Effector memory CD8-positive, alpha-beta T cell (primary cell): Measurements from ENCODE around the gene CTSZ.
A peak's percentile ranks its signal among the peaks of the same experiment; 100 is the strongest.

Experiments
- ATAC-seq: fragments of 150-1000 bp; cut with Tn5 transposase; replicated peaks from 2 replicates; pipeline ENCODE4 v1.10.0; 2021; ENCODE audit warnings: mild to moderate bottlenecking, moderate library complexity
- DNase-seq, 3 experiments: peaks; one replicate each; pipeline ENCODE4 v3.0.0; 2021
- H3K27ac Mint-ChIP-seq, 2 donors: one replicate each; pipeline ENCODE4 v1.8.0; 2022; ENCODE audit warnings: mild to moderate bottlenecking in 2 of 2, mixed read lengths in 2 of 2, moderate library complexity in 2 of 2
- H3K27me3 Mint-ChIP-seq, 2 donors: one replicate each; pipeline ENCODE4 v1.8.0; 2022; ENCODE audit warnings: mixed read lengths in 2 of 2
- H3K36me3 Mint-ChIP-seq: one replicate; pipeline ENCODE4 v1.8.0; 2022; ENCODE audit warnings: mild to moderate bottlenecking, moderate library complexity, mixed read lengths; ENCODE audit not compliant: insufficient read depth
- H3K4me1 Mint-ChIP-seq, 2 donors: one replicate each; pipeline ENCODE4 v1.8.0; 2022; ENCODE audit warnings: low read depth in 2 of 2, mixed read lengths in 2 of 2
- H3K4me3 Mint-ChIP-seq, 2 donors: one replicate each; pipeline ENCODE4 v1.8.0; 2022; ENCODE audit warnings: mild to moderate bottlenecking in 2 of 2, mixed read lengths in 2 of 2, moderate library complexity in 2 of 2
- H3K9me3 Mint-ChIP-seq, 2 donors: one replicate each; pipeline ENCODE4 v1.8.0; 2022; ENCODE audit warnings: mixed read lengths in 2 of 2

Gene CTSZ

GRCh38 chr20:58994390-58995159, 12.5 kb downstream of the CTSZ start:
- Mint-ChIP-seq H3K4me1 (no peaks in the 10 kb centered on the region), H3K36me3 (peaks cover 87% of the 10 kb centered on the region), H3K9me3 (no peaks in the 10 kb centered on the region), H3K27me3 (no peaks in the 10 kb centered on the region), H3K4me3 (no peak overlapping the region), H3K27ac (no peak overlapping the region)
- no peak for DNase-seq
- no peak for ATAC-seq

- no peak for DNase-seq
- Mint-ChIP-seq H3K4me1 (no peaks in the 10 kb centered on the region), H3K27ac (no peak overlapping the region), H3K36me3 (peaks cover 93% of the 10 kb centered on the region), H3K4me3 (no peak overlapping the region), H3K9me3 (no peaks in the 10 kb centered on the region), H3K27me3 (no peaks in the 10 kb centered on the region)
- no peak for ATAC-seq
Measured at GRCh38 chr20:58993332-58994248, 13.5 kb downstream of the CTSZ start.

- Mint-ChIP-seq H3K4me1 (peaks cover under 1 to 2% of the 10 kb centered on the region in 2 donors), H3K4me3 (no peak overlapping the region), H3K27ac (no peak overlapping the region), H3K9me3 (no peaks in the 10 kb centered on the region), H3K27me3 (no peaks in the 10 kb centered on the region), H3K36me3 (peaks cover 96% of the 10 kb centered on the region)
- DNase-seq (no peak), ATAC-seq (no peak)
Measured at GRCh38 chr20:58992911-58993310, 14.1 kb downstream of the CTSZ start.

- Mint-ChIP-seq H3K36me3 (peaks cover 95% of the 10 kb centered on the region), H3K4me3 (no peak overlapping the region)
Measured at GRCh38 chr20:58991715-58992114, 15.3 kb downstream of the CTSZ start.

GRCh38 chr20:58990651-58991445, 16.2 kb downstream of the CTSZ start:
- H3K27me3 Mint-ChIP-seq: no peaks in the 10 kb centered on the region
- ATAC-seq (no peak), DNase-seq (no peak)
- peaks cover 96% of the 10 kb centered on the region for H3K36me3 Mint-ChIP-seq
- peaks cover 3 to 12% of the 10 kb centered on the region in 2 donors for H3K4me1 Mint-ChIP-seq
- no peaks in the 10 kb centered on the region for H3K9me3 Mint-ChIP-seq
- peak overlapping the region in 1 of 2 donors; percentile 72 for H3K27ac Mint-ChIP-seq
- H3K4me3 Mint-ChIP-seq: no peak overlapping the region

More at GRCh38 chr20:58991715-58992114, 15.3 kb downstream of the CTSZ start:
- Mint-ChIP-seq H3K4me1 (peaks cover 3 to 8% of the 10 kb centered on the region in 2 donors), H3K9me3 (no peaks in the 10 kb centered on the region), H3K27ac (peak overlapping the region in 1 of 2 donors; percentile 72), H3K27me3 (no peaks in the 10 kb centered on the region)
- ATAC-seq: no peak
- DNase-seq: no peak

- Mint-ChIP-seq H3K9me3 (no peaks in the 10 kb centered on the region), H3K27ac (peak overlapping the region in 1 of 2 donors; percentile 23), H3K4me3 (no peak overlapping the region), H3K4me1 (peaks cover 7 to 18% of the 10 kb centered on the region in 2 donors), H3K36me3 (peaks cover 82% of the 10 kb centered on the region), H3K27me3 (no peaks in the 10 kb centered on the region)
- ATAC-seq (no peak), DNase-seq (no peak)
Measured at GRCh38 chr20:58989196-58989595, 17.9 kb downstream of the CTSZ start.

- Mint-ChIP-seq H3K4me3 (no peak overlapping the region), H3K9me3 (no peaks in the 10 kb centered on the region), H3K27me3 (no peaks in the 10 kb centered on the region), H3K4me1 (peaks cover 14 to 24% of the 10 kb centered on the region in 2 donors), H3K36me3 (peaks cover 76% of the 10 kb centered on the region), H3K27ac (peak overlapping the region in 1 of 2 donors; percentile 23)
- DNase-seq (no peak), ATAC-seq (no peak)
Measured at GRCh38 chr20:58988565-58988882, 18.5 kb downstream of the CTSZ start.

GRCh38 chr20:58987790-58988564, 19.1 kb downstream of the CTSZ start:
- H3K36me3 Mint-ChIP-seq: peaks cover 75% of the 10 kb centered on the region
- peak overlapping the region in 1 of 2 donors; percentile 23 for H3K27ac Mint-ChIP-seq
- H3K4me1 Mint-ChIP-seq: peaks cover 17 to 30% of the 10 kb centered on the region in 2 donors
- no peaks in the 10 kb centered on the region for H3K9me3 Mint-ChIP-seq
- ATAC-seq: no peak
- H3K27me3 Mint-ChIP-seq: no peaks in the 10 kb centered on the region
- H3K4me3 Mint-ChIP-seq: no peak overlapping the region
- DNase-seq: no peak

- DNase-seq (no peak), ATAC-seq (no peak)
- no peak overlapping the region for H3K4me3 Mint-ChIP-seq
- peaks cover 26 to 38% of the 10 kb centered on the region in 2 donors for H3K4me1 Mint-ChIP-seq
- peaks cover 75% of the 10 kb centered on the region for H3K36me3 Mint-ChIP-seq
- H3K27ac Mint-ChIP-seq: peak overlapping the region in 1 of 2 donors; percentile 4
- H3K9me3 Mint-ChIP-seq: no peaks in the 10 kb centered on the region
- no peaks in the 10 kb centered on the region for H3K27me3 Mint-ChIP-seq
Measured at GRCh38 chr20:58986968-58987517, 20.0 kb downstream of the CTSZ start.

- H3K9me3 Mint-ChIP-seq: no peaks in the 10 kb centered on the region
- H3K4me1 Mint-ChIP-seq: peaks cover 26 to 41% of the 10 kb centered on the region in 2 donors
- peaks cover 74% of the 10 kb centered on the region for H3K36me3 Mint-ChIP-seq
- H3K27me3 Mint-ChIP-seq: no peaks in the 10 kb centered on the region
- H3K4me3 Mint-ChIP-seq: no peak overlapping the region
- DNase-seq (no peak), ATAC-seq (no peak)
- peak overlapping the region; percentile 4 to 74 for H3K27ac Mint-ChIP-seq
Measured at GRCh38 chr20:58986286-58986967, 20.6 kb downstream of the CTSZ start.

- peak overlapping the region in 1 of 2 donors; percentile 74 for H3K27ac Mint-ChIP-seq
- no peaks in the 10 kb centered on the region for H3K27me3 Mint-ChIP-seq
- no peak overlapping the region for H3K4me3 Mint-ChIP-seq
- peaks cover 26 to 41% of the 10 kb centered on the region in 2 donors for H3K4me1 Mint-ChIP-seq
- no peaks in the 10 kb centered on the region for H3K9me3 Mint-ChIP-seq
- DNase-seq (no peak), ATAC-seq (no peak)
- H3K36me3 Mint-ChIP-seq: peaks cover 71% of the 10 kb centered on the region
Measured at GRCh38 chr20:58985656-58986055, 21.4 kb downstream of the CTSZ start.

GRCh38 chr20:58984691-58985090, 22.4 kb downstream of the CTSZ start:
- Mint-ChIP-seq H3K27ac (peak overlapping the region in 1 of 2 donors; percentile 95), H3K4me1 (peaks cover 26 to 41% of the 10 kb centered on the region in 2 donors), H3K27me3 (no peaks in the 10 kb centered on the region), H3K9me3 (no peaks in the 10 kb centered on the region), H3K36me3 (peaks cover 70% of the 10 kb centered on the region), H3K4me3 (peak overlapping the region in 1 of 2 donors; percentile 77)
- DNase-seq (no peak), ATAC-seq (no peak)
